Osteoblast (primary cell): ENCODE measurements around the gene RIC3. TPM values are rescaled to one million over a fixed set of nuclear protein-coding genes. Genes with fewer than 3 reads are reported as not detected.

Experiments
- DNase-seq: peaks from one replicate; pipeline ENCODE4 v3.0.0; 2011; ENCODE audit warnings: low spot score, mixed read lengths; ENCODE audit not compliant: insufficient read length; ENCODE audit errors: missing footprints
- H2AFZ ChIP-seq: 2 replicates; pipeline ENCODE4 v1.6.0; 2011; ENCODE audit warnings: mild to moderate bottlenecking, low read length
- H3K27ac ChIP-seq: 2 replicates; pipeline ENCODE4 v1.5.1; 2011; ENCODE audit warnings: mild to moderate bottlenecking, low read depth, low read length, moderate library complexity
- H3K27me3 ChIP-seq: 2 replicates; pipeline ENCODE4 v1.6.0; 2012; ENCODE audit warnings: mild to moderate bottlenecking, control low read depth, inconsistent platforms, low read length, moderate library complexity; ENCODE audit not compliant: insufficient read depth
- H3K36me3 ChIP-seq: 2 replicates; pipeline ENCODE4 v1.5.1; 2011; ENCODE audit warnings: mild to moderate bottlenecking, low read length, control low read depth, moderate library complexity; ENCODE audit not compliant: insufficient read depth
- H3K4me1 ChIP-seq: 2 replicates; pipeline ENCODE4 v1.5.1; 2011; ENCODE audit warnings: mild to moderate bottlenecking, low read length, control low read depth, moderate library complexity; ENCODE audit not compliant: insufficient read depth
- H3K4me2 ChIP-seq: 2 replicates; pipeline ENCODE4 v1.6.0; 2011; ENCODE audit warnings: mild to moderate bottlenecking, low read length; ENCODE audit not compliant: insufficient read depth
- H3K4me3 ChIP-seq: fragments of 200-600 bp; sonication (generic); 3 replicates; pipeline ENCODE4 v1.5.1; 2012; ENCODE audit warnings: mild to moderate bottlenecking, low read length, inconsistent platforms; ENCODE audit not compliant: insufficient read depth
- H3K79me2 ChIP-seq: 2 replicates; pipeline ENCODE4 v1.6.0; 2012; ENCODE audit warnings: mild to moderate bottlenecking, low read length, control low read depth, inconsistent platforms; ENCODE audit not compliant: insufficient read depth
- H3K9me3 ChIP-seq: 2 replicates; pipeline ENCODE4 v1.5.1; 2011; ENCODE audit warnings: low read depth, low read length, control low read depth
- H4K20me1 ChIP-seq: 2 replicates; pipeline ENCODE4 v1.6.0; 2012; ENCODE audit warnings: mild to moderate bottlenecking, low read length, control low read depth; ENCODE audit not compliant: insufficient read depth
- total RNA-seq: library from RNA; depleted of rRNA; stranded (reverse); fragments of >200 nt; gene quantifications from 2 replicates; pipeline ENCODE4 v1.2.3, GENCODE V29; 2012
- TF ChIP-seq, protein P1 (sequence below): IDR thresholded peaks from 2 replicates; pipeline ENCODE4 v1.5.1; 2011; ENCODE audit warnings: mild to moderate bottlenecking, low read depth, low read length, moderate library complexity; ENCODE audit errors: extremely low read depth

RIC3 gene
- total RNA-seq, 1 donor, result not detected

- no peak overlapping the region for H3K4me3 ChIP-seq
- H3K9me3 ChIP-seq, result no peaks in the 10 kb centered on the region
- H3K36me3 ChIP-seq, result peaks cover 4% of the 10 kb centered on the region
- H2AFZ ChIP-seq, result no peak overlapping the region
- H3K27me3 ChIP-seq, result no peaks in the 10 kb centered on the region
- H3K4me2 ChIP-seq, result no peak overlapping the region
- DNase-seq, result peak; percentile 75
- H3K27ac ChIP-seq, result no peak overlapping the region
- peaks cover 5% of the 10 kb centered on the region for H3K4me1 ChIP-seq
- H3K79me2 ChIP-seq, result peaks cover 64% of the 10 kb centered on the region
- peaks cover 74% of the 10 kb centered on the region for H4K20me1 ChIP-seq
- TF ChIP-seq, protein P1, sequence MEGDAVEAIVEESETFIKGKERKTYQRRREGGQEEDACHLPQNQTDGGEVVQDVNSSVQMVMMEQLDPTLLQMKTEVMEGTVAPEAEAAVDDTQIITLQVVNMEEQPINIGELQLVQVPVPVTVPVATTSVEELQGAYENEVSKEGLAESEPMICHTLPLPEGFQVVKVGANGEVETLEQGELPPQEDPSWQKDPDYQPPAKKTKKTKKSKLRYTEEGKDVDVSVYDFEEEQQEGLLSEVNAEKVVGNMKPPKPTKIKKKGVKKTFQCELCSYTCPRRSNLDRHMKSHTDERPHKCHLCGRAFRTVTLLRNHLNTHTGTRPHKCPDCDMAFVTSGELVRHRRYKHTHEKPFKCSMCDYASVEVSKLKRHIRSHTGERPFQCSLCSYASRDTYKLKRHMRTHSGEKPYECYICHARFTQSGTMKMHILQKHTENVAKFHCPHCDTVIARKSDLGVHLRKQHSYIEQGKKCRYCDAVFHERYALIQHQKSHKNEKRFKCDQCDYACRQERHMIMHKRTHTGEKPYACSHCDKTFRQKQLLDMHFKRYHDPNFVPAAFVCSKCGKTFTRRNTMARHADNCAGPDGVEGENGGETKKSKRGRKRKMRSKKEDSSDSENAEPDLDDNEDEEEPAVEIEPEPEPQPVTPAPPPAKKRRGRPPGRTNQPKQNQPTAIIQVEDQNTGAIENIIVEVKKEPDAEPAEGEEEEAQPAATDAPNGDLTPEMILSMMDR, result peak; percentile 27
Measured at GRCh38 chr11:8087185-8087584, 81.6 kb downstream of the RIC3 start.

- H3K27me3 ChIP-seq, result no peaks in the 10 kb centered on the region
- no peak overlapping the region for H2AFZ ChIP-seq
- TF ChIP-seq, protein P1, result no peak
- peaks cover 4% of the 10 kb centered on the region for H3K36me3 ChIP-seq
- H3K4me1 ChIP-seq, result peaks cover 11% of the 10 kb centered on the region
- no peaks in the 10 kb centered on the region for H3K9me3 ChIP-seq
- no peak overlapping the region for H3K27ac ChIP-seq
- peak; percentile 74 for DNase-seq
- H4K20me1 ChIP-seq, result peaks cover 80% of the 10 kb centered on the region
- H3K4me3 ChIP-seq, result no peak overlapping the region
- H3K4me2 ChIP-seq, result no peak overlapping the region
- peaks cover 70% of the 10 kb centered on the region for H3K79me2 ChIP-seq
Measured at GRCh38 chr11:8086571-8086970, 82.3 kb downstream of the RIC3 start.

DNA sequence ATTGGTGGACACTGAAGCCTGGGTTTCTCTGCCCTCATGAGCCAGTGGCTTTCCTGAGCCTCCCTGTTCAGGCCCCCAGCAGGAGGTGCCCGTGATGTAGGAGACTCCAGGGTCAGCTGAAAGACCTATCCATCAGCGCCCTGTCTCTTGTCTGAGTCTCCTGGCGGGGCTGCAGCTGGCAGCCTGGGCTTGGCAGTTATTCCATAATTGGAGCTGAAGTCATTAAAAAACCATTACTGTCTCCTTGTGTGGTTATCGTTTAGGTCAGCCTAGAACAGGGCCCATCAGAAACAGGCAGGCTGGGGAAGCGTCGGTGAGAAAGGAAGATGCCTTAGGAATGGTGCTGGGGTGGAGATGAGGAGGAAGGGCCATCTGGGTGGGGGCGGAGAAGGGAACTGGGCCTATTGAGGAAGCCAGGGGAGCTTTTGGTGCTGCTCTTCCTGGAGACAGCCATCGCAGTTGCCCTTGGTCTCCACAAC lies 82.8 kb downstream of the RIC3 start:
- Histone ChIP-seq H3K9me3 (no peaks in the 10 kb centered on the region), H2AFZ (no peak overlapping the region), H3K4me1 (peaks cover 11% of the 10 kb centered on the region), H3K27me3 (no peaks in the 10 kb centered on the region), H4K20me1 (peaks cover 78% of the 10 kb centered on the region), H3K4me3 (no peak overlapping the region), H3K79me2 (peaks cover 71% of the 10 kb centered on the region), H3K4me2 (no peak overlapping the region), H3K27ac (no peak overlapping the region), H3K36me3 (no peaks in the 10 kb centered on the region)
- TF ChIP-seq, protein P1, result no peak
- DNase-seq, result peak; percentile 74

GRCh38 chr11:8085011-8085645 lies 83.7 kb downstream of the RIC3 start:
- peaks cover 75% of the 10 kb centered on the region for H4K20me1 ChIP-seq
- no peak overlapping the region for H2AFZ ChIP-seq
- H3K27ac ChIP-seq, result no peak overlapping the region
- H3K4me3 ChIP-seq, result no peak overlapping the region
- peaks cover 71% of the 10 kb centered on the region for H3K79me2 ChIP-seq
- no peak overlapping the region for H3K4me2 ChIP-seq
- H3K36me3 ChIP-seq, result no peaks in the 10 kb centered on the region
- TF ChIP-seq, protein P1, result no peak
- peak; percentile 69 for DNase-seq
- no peaks in the 10 kb centered on the region for H3K27me3 ChIP-seq
- H3K9me3 ChIP-seq, result no peaks in the 10 kb centered on the region
- peaks cover 11% of the 10 kb centered on the region for H3K4me1 ChIP-seq
